Uterus (tissue), 4 donors: Measurements from ENCODE around the gene ACP6. TPM values are rescaled to one million over a fixed set of nuclear protein-coding genes. Genes with fewer than 3 reads are reported as not detected.

ENCODE experiments used
- DNase-seq, 2 donors: peaks; one replicate each; pipeline ENCODE4 v3.0.0-alpha.2; 2019 to 2020
- H3K27ac ChIP-seq, 2 donors: fragments of 200-600 bp; sonication (generic); 1 replicate in 1 of 2; 2 replicates in 1 of 2; pipeline ENCODE4 v1.5.1; 2016 to 2018
- H3K27me3 ChIP-seq, 2 donors: fragments of 200-600 bp; sonication (generic); one replicate each; pipeline ENCODE4 v1.5.1; 2018 to 2019; ENCODE audit warnings: control low read depth in 1 of 2
- H3K36me3 ChIP-seq, 2 donors: fragments of 200-600 bp; sonication (generic); one replicate each; pipeline ENCODE4 v1.5.1; 2019; ENCODE audit warnings: control low read depth in 1 of 2
- H3K4me1 ChIP-seq, 2 donors: fragments of 200-600 bp; sonication (generic); one replicate each; pipeline ENCODE4 v1.5.1; 2018 to 2019; ENCODE audit warnings: control low read depth in 1 of 2
- H3K4me3 ChIP-seq, 2 donors: fragments of 200-600 bp; sonication (generic); 1 replicate in 1 of 2; 2 replicates in 1 of 2; pipeline ENCODE4 v1.5.1; 2018 to 2019; ENCODE audit warnings: mild to moderate bottlenecking in 1 of 2
- H3K9me3 ChIP-seq, 2 donors: fragments of 200-600 bp; sonication (generic); one replicate each; pipeline ENCODE4 v1.5.1; 2019; ENCODE audit warnings: control low read depth in 1 of 2
- POLR2A ChIP-seq, 2 donors: fragments of 450-650 bp; IDR thresholded peaks; one replicate each; pipeline ENCODE4 v1.6.1; 2016; ENCODE audit warnings: antibody characterized with exemption in 2 of 2, mild to moderate bottlenecking in 1 of 2, moderate library complexity in 1 of 2
- intact Hi-C: fragments of 100-400 bp; cut with DNase I; formaldehyde crosslinking; loops from one replicate; pipeline ENCODE4 v1.15.1; 2023; ENCODE audit warnings: low total_unique reads
- total RNA-seq, 4 donors: library from RNA; depleted of rRNA in 3 of 4; stranded (reverse); fragments of >200 nt in 3 of 4; gene quantifications; one replicate each; pipeline versions ENCODE4 v1.1.0 to v1.2.4, GENCODE V29; 2014 to 2023
- TF ChIP-seq, protein P1 (sequence below), 4 experiments: fragments of 200-600 bp in 2 of 4; fragments of 450-650 bp in 2 of 4; sonication (generic) in 2 of 4; IDR thresholded peaks; one replicate each; pipeline ENCODE4 v1.5.1; 2016 to 2019; ENCODE audit warnings: antibody characterized with exemption in 4 of 4, mild to moderate bottlenecking in 2 of 4, moderate library complexity in 1 of 4
- donor health status: DM: yes; HTN: yes; CAD: no.

Gene ACP6
- total RNA-seq, 4 donors from 2014 or later: 3.6 to 29.3 (median 9.7) TPM

DNA sequence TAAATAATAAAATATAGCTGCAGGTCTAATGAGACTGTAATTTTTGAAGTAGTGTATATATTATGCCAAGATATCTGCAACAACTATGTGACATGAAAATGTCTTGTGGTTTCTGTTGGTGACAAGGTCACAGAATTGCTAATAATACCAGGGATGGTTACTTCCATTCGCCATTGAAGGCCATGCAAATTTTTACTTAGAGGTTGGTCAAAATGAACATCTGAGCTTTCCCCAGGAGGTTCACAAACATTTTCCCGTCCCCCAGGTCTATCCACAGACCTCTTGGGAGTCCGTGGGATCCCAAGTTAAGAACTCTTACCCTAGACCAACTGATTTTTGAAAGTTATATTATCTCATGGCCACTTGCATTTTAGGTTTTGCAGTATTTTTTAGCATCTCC lies 66.3 kb downstream of the ACP6 start:
- TF ChIP-seq, protein P1, sequence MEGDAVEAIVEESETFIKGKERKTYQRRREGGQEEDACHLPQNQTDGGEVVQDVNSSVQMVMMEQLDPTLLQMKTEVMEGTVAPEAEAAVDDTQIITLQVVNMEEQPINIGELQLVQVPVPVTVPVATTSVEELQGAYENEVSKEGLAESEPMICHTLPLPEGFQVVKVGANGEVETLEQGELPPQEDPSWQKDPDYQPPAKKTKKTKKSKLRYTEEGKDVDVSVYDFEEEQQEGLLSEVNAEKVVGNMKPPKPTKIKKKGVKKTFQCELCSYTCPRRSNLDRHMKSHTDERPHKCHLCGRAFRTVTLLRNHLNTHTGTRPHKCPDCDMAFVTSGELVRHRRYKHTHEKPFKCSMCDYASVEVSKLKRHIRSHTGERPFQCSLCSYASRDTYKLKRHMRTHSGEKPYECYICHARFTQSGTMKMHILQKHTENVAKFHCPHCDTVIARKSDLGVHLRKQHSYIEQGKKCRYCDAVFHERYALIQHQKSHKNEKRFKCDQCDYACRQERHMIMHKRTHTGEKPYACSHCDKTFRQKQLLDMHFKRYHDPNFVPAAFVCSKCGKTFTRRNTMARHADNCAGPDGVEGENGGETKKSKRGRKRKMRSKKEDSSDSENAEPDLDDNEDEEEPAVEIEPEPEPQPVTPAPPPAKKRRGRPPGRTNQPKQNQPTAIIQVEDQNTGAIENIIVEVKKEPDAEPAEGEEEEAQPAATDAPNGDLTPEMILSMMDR (IDR thresholded peaks at IDR 0.05): no peak
- no peak for TF ChIP-seq POLR2A (IDR thresholded peaks at IDR 0.05)
- DNase-seq: no peak
- Histone ChIP-seq H3K4me3 (no peak overlapping the region), H3K9me3 (no peaks in the 10 kb centered on the region), H3K36me3 (no peaks in the 10 kb centered on the region), H3K27ac (no peak overlapping the region), H3K4me1 (peaks cover 0 to 5% of the 10 kb centered on the region in 2 donors), H3K27me3 (no peaks in the 10 kb centered on the region)
- intact Hi-C loops: no loop called here

DNA sequence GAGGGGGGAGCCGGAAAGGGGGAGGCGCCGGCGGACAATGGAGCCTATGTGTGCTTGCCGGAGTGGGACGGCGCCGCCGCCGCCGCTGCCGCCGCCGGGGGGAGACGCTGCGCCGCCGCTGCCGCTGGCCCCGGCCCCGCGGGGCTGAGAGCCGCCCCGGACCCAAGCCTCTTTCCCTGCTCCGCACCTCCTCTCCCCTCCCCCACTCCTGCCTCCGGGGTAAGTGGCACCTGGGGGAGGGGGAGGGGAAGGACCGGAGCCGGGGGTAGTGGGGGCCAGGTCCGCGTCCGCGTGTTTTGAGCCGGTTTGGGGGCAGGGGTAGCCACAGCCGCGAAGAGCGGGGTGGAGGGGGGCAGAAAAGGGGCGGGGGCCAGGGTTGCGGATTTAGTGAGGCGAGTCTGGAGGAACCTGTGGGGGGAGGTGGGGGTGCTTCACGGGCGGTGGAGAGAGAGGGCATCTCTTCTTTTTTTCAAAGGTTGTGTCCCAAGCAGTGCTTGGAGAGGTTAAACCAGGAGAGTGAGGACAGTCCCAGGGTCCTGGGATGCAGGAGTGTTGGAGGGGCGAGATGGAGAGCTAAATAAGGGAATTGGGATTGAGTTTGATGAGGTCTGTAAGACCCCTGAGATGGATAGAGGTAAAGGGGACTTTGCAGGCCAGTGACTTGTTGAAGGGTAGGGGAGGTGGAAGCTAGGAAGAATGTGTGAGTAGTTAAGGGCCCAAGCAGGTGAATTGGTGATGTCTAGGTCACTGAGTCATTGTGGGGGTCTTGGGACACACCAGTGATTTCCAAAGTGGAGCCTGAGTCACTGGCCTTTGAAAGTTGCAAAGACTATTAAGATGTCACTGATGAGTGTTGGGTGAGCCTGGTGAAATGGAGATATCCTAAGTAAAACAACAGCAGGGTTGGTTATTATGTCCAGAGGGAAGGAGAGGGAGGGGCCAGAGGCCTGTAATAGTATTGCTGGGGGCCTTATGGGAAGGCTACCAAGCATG lies 69.9 kb downstream of the ACP6 start:
- H3K27ac ChIP-seq: peak overlapping the region; percentile 80 to 96
- TF ChIP-seq, protein P1 (IDR thresholded peaks at IDR 0.05): peak in 3 of 4 experiments; percentile 11 to 39 (median 14)
- peak; percentile 70 to 72 for TF ChIP-seq POLR2A (IDR thresholded peaks at IDR 0.05)
- no peaks in the 10 kb centered on the region for H3K9me3 ChIP-seq
- intact Hi-C loops: no loop called here
- no peaks in the 10 kb centered on the region for H3K27me3 ChIP-seq
- no peaks in the 10 kb centered on the region for H3K36me3 ChIP-seq
- H3K4me3 ChIP-seq: peak overlapping the region; percentile 62 to 68
- DNase-seq: peak in 1 of 2 donors; percentile 55
- H3K4me1 ChIP-seq: peaks cover 0 to 5% of the 10 kb centered on the region in 2 donors

DNA sequence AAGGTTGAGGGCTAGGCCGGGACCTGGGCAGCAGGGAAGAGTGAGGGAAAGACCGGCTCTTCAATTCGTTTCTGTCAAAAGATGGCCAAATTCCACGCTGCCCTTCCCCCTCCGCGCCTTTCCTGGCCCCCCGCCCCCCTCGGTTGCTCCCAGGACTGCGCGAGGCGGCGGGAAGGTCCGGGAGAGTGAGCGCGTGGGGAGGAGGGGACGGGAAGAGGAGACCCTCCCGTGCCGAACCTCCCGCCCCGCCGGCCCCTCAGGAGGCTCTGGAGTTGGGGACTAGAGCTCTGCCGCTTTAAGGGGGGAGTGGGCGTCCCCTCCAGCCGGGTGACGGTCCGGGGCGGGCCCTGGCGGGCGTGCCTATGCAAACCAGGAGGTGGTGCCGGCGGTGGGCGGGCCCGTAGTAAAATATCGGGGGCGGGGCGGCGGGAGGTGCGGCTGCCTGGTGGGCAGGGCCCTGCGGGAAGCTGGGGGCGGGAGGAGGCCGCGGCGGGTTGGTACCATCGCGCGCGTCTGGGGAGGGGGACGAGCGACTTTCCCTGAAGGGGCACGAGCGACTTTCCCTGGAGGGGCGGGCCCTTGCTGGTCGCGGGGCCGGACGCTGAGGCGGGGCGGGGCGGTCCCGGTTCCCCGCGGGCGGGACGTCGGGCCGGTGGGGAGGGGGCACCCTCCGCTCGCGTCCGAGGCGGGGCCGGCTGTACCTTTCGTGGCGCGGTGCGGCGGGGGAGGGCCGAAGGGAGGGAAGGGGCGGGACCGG lies 70.8 kb downstream of the ACP6 start:
- Histone ChIP-seq H3K4me1 (no peaks in the 10 kb centered on the region), H3K27me3 (no peaks in the 10 kb centered on the region), H3K4me3 (peak overlapping the region; percentile 68 to 83), H3K9me3 (no peaks in the 10 kb centered on the region), H3K36me3 (no peaks in the 10 kb centered on the region), H3K27ac (peak overlapping the region; percentile 80 to 96)
- intact Hi-C loops: loop anchor here (2.0 kb wide), 1 partner anchor 57 kb away; no protein-coding TSS in a partner anchor
- TF ChIP-seq POLR2A (IDR thresholded peaks at IDR 0.05): peak; percentile 93 to 96
- TF ChIP-seq, protein P1 (IDR thresholded peaks at IDR 0.05): peak in 2 of 4 experiments; percentile 15 to 20
- DNase-seq: peak; percentile 98

DNA sequence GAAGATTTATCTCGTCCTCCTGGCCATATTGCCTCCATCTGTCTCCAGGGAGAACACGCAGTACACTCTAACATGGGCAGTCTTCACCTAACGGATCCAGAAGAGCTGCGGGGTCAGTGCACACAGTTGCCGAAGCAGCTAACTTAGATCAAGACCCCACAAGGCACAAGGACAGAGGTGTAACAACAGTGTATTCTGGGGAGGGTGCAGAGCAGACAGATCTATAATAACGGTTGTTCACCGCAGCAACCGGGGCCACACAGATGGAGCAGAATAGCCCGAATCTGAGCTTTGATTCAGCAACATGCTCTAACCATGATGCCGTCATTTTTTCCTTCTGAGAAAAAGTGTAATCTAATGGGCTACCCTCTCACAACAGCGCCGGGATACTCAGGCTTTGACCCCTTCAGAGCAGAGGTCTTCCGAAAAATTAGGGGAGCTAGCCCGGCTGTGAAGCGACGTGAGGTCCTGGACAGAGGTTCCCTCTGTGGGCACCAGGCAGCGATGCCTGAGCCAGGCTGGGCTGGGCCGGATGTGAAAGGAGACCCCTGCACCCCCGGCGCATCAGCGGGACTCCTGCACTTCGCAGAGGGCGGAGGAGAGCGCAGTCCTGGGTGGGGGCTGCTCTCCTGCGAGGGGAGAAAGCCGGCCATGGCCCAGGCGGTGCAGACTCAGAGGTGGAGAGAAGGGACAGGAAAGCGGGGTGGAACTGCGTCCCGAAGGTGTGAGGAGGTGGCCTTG lies 71.5 kb downstream of the ACP6 start:
- H3K36me3 ChIP-seq: no peaks in the 10 kb centered on the region
- H3K27ac ChIP-seq: peak overlapping the region; percentile 80 to 96
- intact Hi-C loops: loop anchor here (2.0 kb wide), 1 partner anchor 56 kb away; no protein-coding TSS in a partner anchor
- no peaks in the 10 kb centered on the region for H3K27me3 ChIP-seq
- DNase-seq: peak; percentile 21 to 24
- H3K4me1 ChIP-seq: no peaks in the 10 kb centered on the region
- no peaks in the 10 kb centered on the region for H3K9me3 ChIP-seq
- TF ChIP-seq, protein P1 (IDR thresholded peaks at IDR 0.05): no peak
- TF ChIP-seq POLR2A (IDR thresholded peaks at IDR 0.05): no peak
- peak overlapping the region; percentile 68 to 83 for H3K4me3 ChIP-seq
